GM12801 (cell line): ENCODE data around the gene IL17RA.

Experiments used
- TF ChIP-seq, protein P1 (sequence below): IDR thresholded peaks from one replicate; pipeline ENCODE4 v1.5.1; 2011; ENCODE audit warnings: control low read depth; ENCODE audit not compliant: insufficient read length; ENCODE audit errors: extremely low read depth

IL17RA gene, protein sequence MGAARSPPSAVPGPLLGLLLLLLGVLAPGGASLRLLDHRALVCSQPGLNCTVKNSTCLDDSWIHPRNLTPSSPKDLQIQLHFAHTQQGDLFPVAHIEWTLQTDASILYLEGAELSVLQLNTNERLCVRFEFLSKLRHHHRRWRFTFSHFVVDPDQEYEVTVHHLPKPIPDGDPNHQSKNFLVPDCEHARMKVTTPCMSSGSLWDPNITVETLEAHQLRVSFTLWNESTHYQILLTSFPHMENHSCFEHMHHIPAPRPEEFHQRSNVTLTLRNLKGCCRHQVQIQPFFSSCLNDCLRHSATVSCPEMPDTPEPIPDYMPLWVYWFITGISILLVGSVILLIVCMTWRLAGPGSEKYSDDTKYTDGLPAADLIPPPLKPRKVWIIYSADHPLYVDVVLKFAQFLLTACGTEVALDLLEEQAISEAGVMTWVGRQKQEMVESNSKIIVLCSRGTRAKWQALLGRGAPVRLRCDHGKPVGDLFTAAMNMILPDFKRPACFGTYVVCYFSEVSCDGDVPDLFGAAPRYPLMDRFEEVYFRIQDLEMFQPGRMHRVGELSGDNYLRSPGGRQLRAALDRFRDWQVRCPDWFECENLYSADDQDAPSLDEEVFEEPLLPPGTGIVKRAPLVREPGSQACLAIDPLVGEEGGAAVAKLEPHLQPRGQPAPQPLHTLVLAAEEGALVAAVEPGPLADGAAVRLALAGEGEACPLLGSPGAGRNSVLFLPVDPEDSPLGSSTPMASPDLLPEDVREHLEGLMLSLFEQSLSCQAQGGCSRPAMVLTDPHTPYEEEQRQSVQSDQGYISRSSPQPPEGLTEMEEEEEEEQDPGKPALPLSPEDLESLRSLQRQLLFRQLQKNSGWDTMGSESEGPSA

DNA sequence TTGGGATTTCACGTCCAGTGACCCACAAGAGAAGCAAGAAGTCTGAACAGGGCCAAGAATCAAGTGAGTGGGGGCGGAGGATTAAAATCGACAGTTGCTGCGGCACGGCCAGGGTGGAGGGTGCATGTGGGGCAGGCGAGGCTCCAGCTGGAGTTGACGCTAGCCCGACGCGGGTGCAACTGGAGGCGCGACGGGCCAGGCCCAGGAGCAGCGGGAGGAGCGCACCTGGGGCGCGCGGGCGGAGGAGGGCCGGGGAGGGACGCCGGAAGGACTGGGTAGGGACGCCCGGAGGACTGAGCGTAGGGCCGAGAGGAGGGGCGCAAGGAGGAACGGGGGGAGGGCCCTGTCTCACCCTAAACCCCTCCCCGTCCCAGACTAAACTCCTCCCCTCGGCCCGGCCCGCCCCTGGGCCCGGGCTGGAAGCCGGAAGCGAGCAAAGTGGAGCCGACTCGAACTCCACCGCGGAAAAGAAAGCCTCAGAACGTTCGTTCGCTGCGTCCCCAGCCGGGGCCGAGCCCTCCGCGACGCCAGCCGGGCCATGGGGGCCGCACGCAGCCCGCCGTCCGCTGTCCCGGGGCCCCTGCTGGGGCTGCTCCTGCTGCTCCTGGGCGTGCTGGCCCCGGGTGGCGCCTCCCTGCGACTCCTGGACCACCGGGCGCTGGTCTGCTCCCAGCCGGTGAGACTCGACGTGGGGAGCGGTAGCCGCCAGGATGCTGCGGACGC, at the start of gene IL17RA:
Gene IL17RA, plus strand, starts transcription at position 447 of the 723 bp plus-strand sequence. Its CDS starts 92 bp downstream, at position 539.
- TF ChIP-seq, protein P1, sequence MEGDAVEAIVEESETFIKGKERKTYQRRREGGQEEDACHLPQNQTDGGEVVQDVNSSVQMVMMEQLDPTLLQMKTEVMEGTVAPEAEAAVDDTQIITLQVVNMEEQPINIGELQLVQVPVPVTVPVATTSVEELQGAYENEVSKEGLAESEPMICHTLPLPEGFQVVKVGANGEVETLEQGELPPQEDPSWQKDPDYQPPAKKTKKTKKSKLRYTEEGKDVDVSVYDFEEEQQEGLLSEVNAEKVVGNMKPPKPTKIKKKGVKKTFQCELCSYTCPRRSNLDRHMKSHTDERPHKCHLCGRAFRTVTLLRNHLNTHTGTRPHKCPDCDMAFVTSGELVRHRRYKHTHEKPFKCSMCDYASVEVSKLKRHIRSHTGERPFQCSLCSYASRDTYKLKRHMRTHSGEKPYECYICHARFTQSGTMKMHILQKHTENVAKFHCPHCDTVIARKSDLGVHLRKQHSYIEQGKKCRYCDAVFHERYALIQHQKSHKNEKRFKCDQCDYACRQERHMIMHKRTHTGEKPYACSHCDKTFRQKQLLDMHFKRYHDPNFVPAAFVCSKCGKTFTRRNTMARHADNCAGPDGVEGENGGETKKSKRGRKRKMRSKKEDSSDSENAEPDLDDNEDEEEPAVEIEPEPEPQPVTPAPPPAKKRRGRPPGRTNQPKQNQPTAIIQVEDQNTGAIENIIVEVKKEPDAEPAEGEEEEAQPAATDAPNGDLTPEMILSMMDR: no peak

DNA sequence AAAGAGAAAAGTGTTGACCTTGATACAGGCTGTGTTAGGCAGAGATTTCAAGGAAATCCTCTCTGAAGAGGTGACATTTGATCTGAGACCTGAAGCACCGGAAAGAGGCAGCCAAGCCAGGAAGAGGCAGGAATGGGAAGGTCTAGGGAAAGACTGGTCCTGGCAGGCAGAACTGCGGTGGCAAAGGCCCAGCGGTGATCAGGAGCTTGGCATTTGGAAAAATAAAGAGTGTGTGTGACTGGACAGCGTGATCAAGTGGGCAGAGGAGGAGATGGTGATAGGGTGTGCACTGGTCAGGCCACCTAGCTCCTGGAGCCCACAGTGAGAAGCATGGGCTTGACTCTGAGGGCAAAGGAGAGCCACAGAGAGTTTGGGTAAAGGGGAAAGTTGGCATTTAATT, 49.6 kb upstream of the IL17RA start:
- TF ChIP-seq, protein P1: no peak

DNA sequence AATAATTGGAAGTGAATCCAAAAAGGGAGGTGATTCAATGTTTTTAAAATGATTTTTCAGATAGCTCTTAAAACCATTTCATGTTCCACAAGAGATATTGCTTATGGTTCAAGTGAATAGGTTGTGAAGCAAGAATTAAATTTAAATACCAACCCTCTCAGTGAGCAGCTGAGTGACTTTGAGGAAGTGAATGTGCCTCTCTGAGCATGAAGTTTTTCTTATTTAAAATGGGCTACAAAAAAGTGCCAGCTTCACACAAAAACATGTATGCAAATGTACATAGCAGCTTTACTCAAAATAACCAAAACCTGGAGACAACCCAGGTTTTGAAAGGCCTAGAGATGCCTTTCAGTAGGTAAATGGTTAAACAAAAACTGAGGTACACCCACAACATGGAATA, 41.3 kb upstream of the IL17RA start:
- TF ChIP-seq, protein P1: no peak

DNA sequence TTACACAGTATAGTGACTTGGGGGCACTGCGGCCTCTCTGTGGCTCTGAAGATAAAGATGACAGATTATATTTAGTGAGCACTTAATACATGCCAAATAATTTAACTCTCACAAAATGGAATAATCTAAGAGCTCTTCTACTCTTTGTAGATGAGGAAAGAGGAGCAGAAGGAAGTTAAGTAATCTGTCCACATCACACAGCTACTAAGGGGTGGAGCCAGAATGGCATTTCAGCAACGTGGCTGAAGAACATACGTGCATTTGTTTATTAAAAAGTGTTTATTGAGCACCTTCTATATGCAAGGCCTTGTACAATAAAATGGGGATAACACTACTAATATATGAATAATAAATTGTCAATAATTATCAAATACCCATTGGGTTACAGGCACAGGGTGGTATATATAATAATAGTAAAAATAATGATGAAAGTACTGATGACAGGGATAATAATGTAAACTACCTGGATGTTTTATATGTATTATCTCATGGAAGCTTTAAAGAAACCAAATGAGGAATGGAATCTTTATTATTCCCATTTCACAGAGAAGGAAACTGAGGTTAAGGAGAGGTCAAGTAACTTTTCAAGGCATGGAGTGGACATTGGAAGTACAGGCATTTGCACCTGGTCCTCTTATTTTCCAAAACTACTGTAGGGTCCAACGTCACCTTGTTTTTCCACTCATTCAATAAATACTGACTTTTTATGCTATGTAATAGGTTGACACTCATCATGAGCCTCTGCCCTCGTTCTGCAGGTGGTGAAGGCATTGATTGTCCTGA, 38.0 kb upstream of the IL17RA start:
- TF ChIP-seq, protein P1: no peak

DNA sequence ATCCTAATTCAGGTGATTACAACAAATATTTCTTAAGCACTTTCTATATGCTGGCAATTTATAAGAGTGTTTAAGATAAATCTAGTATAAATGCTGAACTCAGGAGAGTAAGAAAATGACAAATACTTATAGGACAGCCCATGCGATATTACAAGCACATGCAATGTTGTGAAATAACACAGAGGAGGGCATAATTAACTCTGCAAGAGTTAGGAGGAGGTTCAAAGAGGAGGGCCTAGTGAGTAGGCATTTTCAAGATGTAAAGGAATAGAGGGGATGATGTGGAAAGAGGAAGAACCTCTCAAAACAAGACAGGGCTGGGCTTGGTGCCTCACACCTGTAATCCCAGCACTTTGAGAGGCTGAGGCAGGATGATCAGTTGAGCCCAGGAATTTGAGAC, 37.1 kb upstream of the IL17RA start:
- TF ChIP-seq, protein P1: no peak

DNA sequence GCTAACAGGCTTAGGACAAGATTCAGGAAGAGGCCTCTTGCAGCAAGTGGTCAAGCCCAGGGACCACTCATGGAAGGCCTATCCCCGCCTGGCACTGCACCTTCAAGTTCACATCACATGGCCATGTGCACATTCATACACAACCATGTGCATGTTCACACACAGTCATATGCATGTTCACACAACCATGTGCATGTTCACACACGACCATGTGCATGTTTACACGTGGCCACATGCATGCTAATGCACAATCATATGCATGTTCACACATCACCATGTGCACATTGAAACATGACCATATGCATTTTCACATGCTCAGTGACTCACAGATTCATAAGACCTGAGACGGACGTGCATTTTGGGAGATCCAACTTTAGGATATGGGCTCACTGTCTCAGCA, 28.7 kb upstream of the IL17RA start:
- TF ChIP-seq, protein P1: no peak
